Measurements from ENCODE around the gene ZBP1. TPM values are rescaled to one million over a fixed set of nuclear protein-coding genes. Genes with fewer than 3 reads are reported as not detected.

The ZBP1 gene
- total and polyA plus RNA-seq, 10 of the 15 experiments (the other 5 are each of a cell fraction or from before 2014, with no cell fraction given): 0.93 to 10.6 (median 4.8) TPM

DNA sequence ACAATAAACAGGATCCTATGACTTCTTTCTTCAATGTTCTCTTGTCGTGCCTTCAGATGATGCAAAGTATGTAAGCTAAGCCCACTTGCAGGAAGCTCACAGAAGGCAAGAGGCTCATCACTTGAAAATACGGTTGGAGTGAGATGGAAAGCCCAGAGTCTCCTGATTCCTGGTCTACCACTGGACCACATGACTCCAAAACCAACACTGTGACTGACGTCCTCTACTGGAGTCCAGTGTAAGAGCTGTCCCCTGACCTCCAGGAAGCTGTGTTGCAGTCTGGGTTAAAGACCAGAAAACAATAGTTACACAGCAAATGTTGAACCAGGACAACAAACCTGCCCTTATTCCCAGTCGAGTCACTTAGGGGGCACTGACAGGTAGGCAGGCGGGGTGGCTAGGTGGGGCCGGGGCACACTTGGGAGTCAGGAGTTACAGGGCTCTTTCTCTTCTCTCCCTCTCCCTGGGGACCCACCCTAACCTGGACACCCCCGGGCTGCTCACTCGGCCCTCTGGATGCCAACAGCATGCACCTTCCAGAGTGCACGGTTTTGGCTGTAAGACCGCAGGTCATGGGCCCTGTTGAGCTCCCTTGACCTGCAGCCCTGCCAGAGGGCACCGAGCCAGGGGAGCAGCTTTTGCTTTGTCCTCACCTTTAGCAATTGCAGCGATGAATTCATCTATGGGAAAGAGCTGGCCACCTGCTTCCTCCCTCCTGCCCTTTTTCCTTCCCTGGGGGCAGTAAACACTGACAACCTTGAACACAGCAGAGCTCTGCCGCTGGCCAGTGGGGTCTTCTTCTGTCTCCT lies 51.9 kb downstream of the ZBP1 start:
- BruUV-seq (replicated peaks): no TSS peak
- 11% methylated on average over 13 of the region's 13 CpGs for WGBS (ENCODE audit: insufficient coverage, insufficient replicate concordance, low lambda C conversion rate, missing lambda C conversion rate)
- Histone ChIP-seq H3K36me3 (ENCODE audit: control insufficient read depth in 2 of 2, insufficient read depth in 2 of 2, low read length in 1 of 2) (no peaks in the 10 kb centered on the region), H3K27ac (ENCODE audit: control insufficient read depth, insufficient read depth) (no peak overlapping the region), H3K27me3 (replicated peaks in 1 of 2; ENCODE audit: control insufficient read depth in 2 of 2, insufficient read depth in 2 of 2, low read length in 1 of 2) (peaks cover 0 to 6% of the 10 kb centered on the region in 2 experiments; a peak in 3 of 4 replicates), H3K9ac (ENCODE audit: control insufficient read depth, insufficient read depth, low read length) (no peak overlapping the region), H2AFZ (ENCODE audit: control insufficient read depth, low read depth, low read length) (no peak overlapping the region), H3K9me3 (replicated peaks; ENCODE audit: control insufficient read depth, insufficient read depth, low read length) (no peaks in the 10 kb centered on the region), H3K4me2 (ENCODE audit: control insufficient read depth, insufficient read depth) (no peak overlapping the region), H4K20me1 (ENCODE audit: control insufficient read depth, insufficient read depth) (no peaks in the 10 kb centered on the region), H3K79me2 (ENCODE audit: control insufficient read depth, insufficient read depth, low read length) (no peaks in the 10 kb centered on the region), H3K4me1 (ENCODE audit: control insufficient read depth, insufficient read depth, low read length) (no peaks in the 10 kb centered on the region), H3K4me3 (no peak overlapping the region)
- ATAC-seq (no peak), FAIRE-seq (no peak), DNase-seq (ENCODE audit: low read depth, low spot score) (no peak)
- in situ Hi-C loops (cut with MboI): no loop called here
- ChIA-PET RAD21 (ENCODE audit: unreplicated experiment) (no interaction called here), SMC1A (ENCODE audit: uncharacterized antibody, unreplicated experiment) (no interaction called here), POLR2A (no interaction called here), CTCF (no interaction called here)
- intact Hi-C loops (cut with micrococcal nuclease; ENCODE audit: unreplicated experiment): no loop called here
- TF ChIP-seq LARP7 (IDR thresholded peaks at IDR 0.05) (no peak), CUX1 (IDR thresholded peaks at IDR 0.05; ENCODE audit: insufficient replicate concordance, low read depth, low read length) (no peak), GATAD2B (conservative IDR thresholded peaks at IDR 0.05; ENCODE audit: low read depth) (no peak), TCF12 (IDR thresholded peaks at IDR 0.05; ENCODE audit: low read depth, low read length) (no peak), CTCF (IDR thresholded peaks at IDR 0.05 in 2 of 3, conservative IDR thresholded peaks at IDR 0.05 in 1 of 3; ENCODE audit: control insufficient read depth in 2 of 3, extremely low read depth in 1 of 3, insufficient read depth in 1 of 3, low read depth in 3 of 3, low read length in 3 of 3) (no peak), CREM (IDR thresholded peaks at IDR 0.05; ENCODE audit: low read depth) (no peak), RCOR1 (conservative IDR thresholded peaks at IDR 0.05; ENCODE audit: low read depth, low read length) (no peak), NR2C1 (IDR thresholded peaks at IDR 0.05) (no peak)
- TF ChIP-seq, protein P1, sequence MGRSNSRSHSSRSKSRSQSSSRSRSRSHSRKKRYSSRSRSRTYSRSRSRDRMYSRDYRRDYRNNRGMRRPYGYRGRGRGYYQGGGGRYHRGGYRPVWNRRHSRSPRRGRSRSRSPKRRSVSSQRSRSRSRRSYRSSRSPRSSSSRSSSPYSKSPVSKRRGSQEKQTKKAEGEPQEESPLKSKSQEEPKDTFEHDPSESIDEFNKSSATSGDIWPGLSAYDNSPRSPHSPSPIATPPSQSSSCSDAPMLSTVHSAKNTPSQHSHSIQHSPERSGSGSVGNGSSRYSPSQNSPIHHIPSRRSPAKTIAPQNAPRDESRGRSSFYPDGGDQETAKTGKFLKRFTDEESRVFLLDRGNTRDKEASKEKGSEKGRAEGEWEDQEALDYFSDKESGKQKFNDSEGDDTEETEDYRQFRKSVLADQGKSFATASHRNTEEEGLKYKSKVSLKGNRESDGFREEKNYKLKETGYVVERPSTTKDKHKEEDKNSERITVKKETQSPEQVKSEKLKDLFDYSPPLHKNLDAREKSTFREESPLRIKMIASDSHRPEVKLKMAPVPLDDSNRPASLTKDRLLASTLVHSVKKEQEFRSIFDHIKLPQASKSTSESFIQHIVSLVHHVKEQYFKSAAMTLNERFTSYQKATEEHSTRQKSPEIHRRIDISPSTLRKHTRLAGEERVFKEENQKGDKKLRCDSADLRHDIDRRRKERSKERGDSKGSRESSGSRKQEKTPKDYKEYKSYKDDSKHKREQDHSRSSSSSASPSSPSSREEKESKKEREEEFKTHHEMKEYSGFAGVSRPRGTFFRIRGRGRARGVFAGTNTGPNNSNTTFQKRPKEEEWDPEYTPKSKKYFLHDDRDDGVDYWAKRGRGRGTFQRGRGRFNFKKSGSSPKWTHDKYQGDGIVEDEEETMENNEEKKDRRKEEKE (IDR thresholded peaks at IDR 0.05): no peak
- TF ChIP-seq, protein P2, sequence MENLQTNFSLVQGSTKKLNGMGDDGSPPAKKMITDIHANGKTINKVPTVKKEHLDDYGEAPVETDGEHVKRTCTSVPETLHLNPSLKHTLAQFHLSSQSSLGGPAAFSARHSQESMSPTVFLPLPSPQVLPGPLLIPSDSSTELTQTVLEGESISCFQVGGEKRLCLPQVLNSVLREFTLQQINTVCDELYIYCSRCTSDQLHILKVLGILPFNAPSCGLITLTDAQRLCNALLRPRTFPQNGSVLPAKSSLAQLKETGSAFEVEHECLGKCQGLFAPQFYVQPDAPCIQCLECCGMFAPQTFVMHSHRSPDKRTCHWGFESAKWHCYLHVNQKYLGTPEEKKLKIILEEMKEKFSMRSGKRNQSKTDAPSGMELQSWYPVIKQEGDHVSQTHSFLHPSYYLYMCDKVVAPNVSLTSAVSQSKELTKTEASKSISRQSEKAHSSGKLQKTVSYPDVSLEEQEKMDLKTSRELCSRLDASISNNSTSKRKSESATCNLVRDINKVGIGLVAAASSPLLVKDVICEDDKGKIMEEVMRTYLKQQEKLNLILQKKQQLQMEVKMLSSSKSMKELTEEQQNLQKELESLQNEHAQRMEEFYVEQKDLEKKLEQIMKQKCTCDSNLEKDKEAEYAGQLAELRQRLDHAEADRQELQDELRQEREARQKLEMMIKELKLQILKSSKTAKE (IDR thresholded peaks at IDR 0.05; ENCODE audit: low read depth, poor library complexity, severe bottlenecking): no peak
